Gastroesophageal sphincter (tissue), 4 donors: ENCODE results near the gene DPYD. TPM values are rescaled to one million over a fixed set of nuclear protein-coding genes. Genes with fewer than 3 reads are reported as not detected.

Source experiments
- ATAC-seq: fragments of 150-250 bp; one replicate; pipeline ENCODE4 v1.9.1; 2016; ENCODE audit warnings: mild to moderate bottlenecking, moderate library complexity
- H3K27ac ChIP-seq, 4 donors: fragments of 200-600 bp; sonication (generic) in 3 of 4; 1 replicate in 3 of 4; 2 replicates in 1 of 4; pipeline ENCODE4 v1.5.1; 2016 to 2019
- H3K27me3 ChIP-seq: fragments of 200-600 bp; sonication (generic); one replicate; pipeline ENCODE4 v1.5.1; 2019
- H3K36me3 ChIP-seq, 2 donors: fragments of 200-600 bp; sonication (generic); one replicate each; pipeline ENCODE4 v1.5.1; 2019; ENCODE audit warnings: control low read depth in 1 of 2
- H3K4me1 ChIP-seq, 3 donors: fragments of 200-600 bp; sonication (generic); 1 replicate in 2 of 3; 2 replicates in 1 of 3; pipeline ENCODE4 v1.5.1; 2016 to 2019; ENCODE audit warnings: control low read depth in 2 of 3
- H3K4me3 ChIP-seq, 2 donors: fragments of 200-600 bp; sonication (generic); one replicate each; pipeline ENCODE4 v1.5.1; 2019; ENCODE audit warnings: mild to moderate bottlenecking in 1 of 2, moderate library complexity in 1 of 2
- H3K9me3 ChIP-seq, 3 donors: fragments of 200-600 bp; sonication (generic); one replicate each; pipeline ENCODE4 v1.5.1; 2017 to 2019; ENCODE audit warnings: control low read depth in 2 of 3
- EP300 ChIP-seq: sonication (generic); formaldehyde crosslinking; IDR thresholded peaks from one replicate; pipeline ENCODE4 v1.6.1; 2017; ENCODE audit warnings: antibody characterized with exemption, mild to moderate bottlenecking
- POLR2A ChIP-seq, 2 donors: fragments of 450-650 bp; IDR thresholded peaks; one replicate each; pipeline ENCODE4 v1.6.1; 2017; ENCODE audit warnings: antibody characterized with exemption in 2 of 2, mild to moderate bottlenecking in 2 of 2, moderate library complexity in 1 of 2
- POLR2AphosphoS5 ChIP-seq: sonication (generic); formaldehyde crosslinking; IDR thresholded peaks from one replicate; pipeline ENCODE4 v1.6.1; 2017; ENCODE audit warnings: antibody characterized with exemption
- WGBS, 2 donors: methylation state at CpG; one replicate each; pipeline ENCODE4 v1.1.5; 2018; ENCODE audit warnings: low coverage in 1 of 2; 5-methylcytosine and 5-hydroxymethylcytosine counted together
- total RNA-seq, 4 donors: library from RNA; depleted of rRNA; stranded (reverse); fragments of >200 nt; gene quantifications; one replicate each; pipeline ENCODE4 v1.1.0, GENCODE V29; 2016
- TF ChIP-seq, protein P1 (sequence below), 4 experiments: fragments of 200-600 bp in 2 of 4; fragments of 450-650 bp in 2 of 4; sonication (generic) in 1 of 4; IDR thresholded peaks; one replicate each; pipeline ENCODE4 v1.5.1; 2017 to 2019; ENCODE audit warnings: antibody characterized with exemption in 4 of 4, mild to moderate bottlenecking in 2 of 4, moderate library complexity in 2 of 4

DPYD gene
- total RNA-seq, 4 donors from 2014 or later, result 31.2 to 53.0 (median 43.2) TPM

DNA sequence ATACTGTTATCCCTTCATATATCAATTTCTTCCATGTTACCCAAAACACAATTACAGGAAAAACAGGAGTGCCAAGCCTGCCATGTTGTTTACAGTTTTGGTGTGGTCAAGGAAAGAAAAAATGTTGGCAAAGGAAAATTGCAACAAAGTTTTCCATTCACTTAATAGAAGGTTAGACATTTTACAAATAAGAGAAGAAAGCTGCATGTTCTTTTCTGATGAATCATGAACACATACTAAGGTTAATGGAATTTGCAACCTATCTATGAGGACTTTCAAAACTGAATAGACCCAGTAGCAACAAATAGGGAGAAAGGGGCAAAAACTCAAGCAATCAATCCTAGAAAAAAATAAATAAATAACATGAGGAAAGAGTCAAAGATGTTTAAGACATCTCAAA, 556.7 kb downstream of the DPYD start:
- Histone ChIP-seq H3K4me3 (no peak overlapping the region), H3K36me3 (peaks cover 0 to 8% of the 10 kb centered on the region in 2 donors), H3K9me3 (no peaks in the 10 kb centered on the region), H3K4me1 (no peaks in the 10 kb centered on the region), H3K27me3 (no peaks in the 10 kb centered on the region), H3K27ac (no peak overlapping the region)
- TF ChIP-seq POLR2A (IDR thresholded peaks at IDR 0.05) (no peak), POLR2AphosphoS5 (no peak), EP300 (no peak)
- TF ChIP-seq, protein P1, sequence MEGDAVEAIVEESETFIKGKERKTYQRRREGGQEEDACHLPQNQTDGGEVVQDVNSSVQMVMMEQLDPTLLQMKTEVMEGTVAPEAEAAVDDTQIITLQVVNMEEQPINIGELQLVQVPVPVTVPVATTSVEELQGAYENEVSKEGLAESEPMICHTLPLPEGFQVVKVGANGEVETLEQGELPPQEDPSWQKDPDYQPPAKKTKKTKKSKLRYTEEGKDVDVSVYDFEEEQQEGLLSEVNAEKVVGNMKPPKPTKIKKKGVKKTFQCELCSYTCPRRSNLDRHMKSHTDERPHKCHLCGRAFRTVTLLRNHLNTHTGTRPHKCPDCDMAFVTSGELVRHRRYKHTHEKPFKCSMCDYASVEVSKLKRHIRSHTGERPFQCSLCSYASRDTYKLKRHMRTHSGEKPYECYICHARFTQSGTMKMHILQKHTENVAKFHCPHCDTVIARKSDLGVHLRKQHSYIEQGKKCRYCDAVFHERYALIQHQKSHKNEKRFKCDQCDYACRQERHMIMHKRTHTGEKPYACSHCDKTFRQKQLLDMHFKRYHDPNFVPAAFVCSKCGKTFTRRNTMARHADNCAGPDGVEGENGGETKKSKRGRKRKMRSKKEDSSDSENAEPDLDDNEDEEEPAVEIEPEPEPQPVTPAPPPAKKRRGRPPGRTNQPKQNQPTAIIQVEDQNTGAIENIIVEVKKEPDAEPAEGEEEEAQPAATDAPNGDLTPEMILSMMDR (IDR thresholded peaks at IDR 0.05), result no peak
- no peak for ATAC-seq

DNA sequence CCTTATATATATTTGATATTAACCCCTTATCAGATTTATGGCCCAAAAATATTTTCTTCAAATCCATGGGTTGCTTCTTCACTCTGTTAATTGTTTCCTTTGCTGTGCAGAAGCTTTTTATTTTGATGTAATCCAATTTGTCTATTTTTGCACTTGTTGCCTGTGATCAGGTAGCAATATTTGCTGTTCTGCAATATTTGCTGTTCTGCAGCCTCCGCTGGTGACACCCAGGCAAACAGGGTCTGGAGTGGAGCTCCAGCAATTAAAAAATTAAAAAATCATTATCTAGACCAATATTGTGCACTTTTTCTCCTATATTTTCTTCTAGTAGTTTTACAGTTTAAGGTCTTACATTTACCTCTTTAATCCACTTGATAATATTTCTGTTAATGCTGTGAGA, 564.5 kb downstream of the DPYD start:
- Histone ChIP-seq H3K27me3 (no peaks in the 10 kb centered on the region), H3K36me3 (peaks cover 0 to 12% of the 10 kb centered on the region in 2 donors), H3K27ac (no peak overlapping the region), H3K4me1 (peaks cover 0 to 10% (median 0%) of the 10 kb centered on the region in 3 donors), H3K4me3 (no peak overlapping the region), H3K9me3 (peaks cover 0 to 16% (median 0%) of the 10 kb centered on the region in 3 donors)
- no peak for ATAC-seq
- TF ChIP-seq POLR2AphosphoS5, result no peak
- TF ChIP-seq, protein P1 (IDR thresholded peaks at IDR 0.05), result no peak
- TF ChIP-seq EP300, result no peak
- no peak for TF ChIP-seq POLR2A (IDR thresholded peaks at IDR 0.05)
- 88 to 100% methylated on average over 1 of the region's 1 CpG for WGBS, 2 donors

DNA sequence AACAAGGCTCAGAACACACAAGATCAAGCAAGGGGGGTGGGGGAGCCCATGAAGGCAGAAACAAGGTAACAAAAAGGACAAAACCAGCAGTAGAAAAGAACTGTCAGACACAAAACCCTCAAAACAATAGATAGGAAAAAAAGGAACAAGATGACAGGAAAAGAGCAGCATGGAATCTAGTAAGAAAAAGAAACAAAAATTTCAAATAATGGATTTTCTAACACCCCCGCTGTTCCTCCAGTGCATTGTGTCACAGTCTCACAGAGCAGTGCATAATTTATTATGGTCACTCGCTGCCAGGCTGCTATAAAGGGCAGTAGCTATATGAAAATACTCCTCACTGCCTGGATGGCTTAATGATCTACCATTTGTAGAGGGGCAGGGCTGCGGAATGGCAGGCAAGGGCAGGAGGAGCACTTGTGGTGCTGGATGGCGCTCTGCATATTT, 567.9 kb downstream of the DPYD start:
- WGBS, 2 donors, result 94 to 96% methylated on average over 4 of the region's 4 CpGs
- no peak for TF ChIP-seq POLR2AphosphoS5
- no peak for TF ChIP-seq EP300
- TF ChIP-seq POLR2A (IDR thresholded peaks at IDR 0.05), result no peak
- TF ChIP-seq, protein P1 (IDR thresholded peaks at IDR 0.05), result no peak
- ATAC-seq, result no peak
- Histone ChIP-seq H3K36me3 (peaks cover 0 to 7% of the 10 kb centered on the region in 2 donors), H3K4me3 (no peak overlapping the region), H3K9me3 (peaks cover 0 to 5% (median 0%) of the 10 kb centered on the region in 3 donors), H3K27ac (no peak overlapping the region), H3K27me3 (no peaks in the 10 kb centered on the region), H3K4me1 (peaks cover 0 to 19% (median 4%) of the 10 kb centered on the region in 3 donors)

DNA sequence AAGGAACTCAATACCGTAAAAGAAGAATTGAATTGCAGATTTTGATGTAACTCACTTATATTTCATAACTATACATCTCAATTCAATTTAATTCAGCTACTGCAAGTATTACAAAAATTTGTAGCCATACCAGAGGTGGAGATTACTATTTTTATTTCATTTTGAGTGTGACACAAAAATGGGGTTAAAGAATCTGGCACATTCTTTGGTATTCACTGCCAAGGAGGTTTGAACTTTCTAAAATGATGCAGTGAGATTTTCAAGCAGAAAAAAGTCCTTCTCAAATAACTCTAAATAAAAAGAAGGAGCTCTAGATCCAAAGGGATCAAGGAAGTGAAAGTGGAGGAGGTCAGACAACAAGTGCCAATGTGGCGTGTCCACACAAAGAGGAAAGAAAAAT, 569.0 kb downstream of the DPYD start:
- WGBS, 2 donors, result 43 to 73% methylated on average over 1 to 2 of the region's 2 CpGs

DNA sequence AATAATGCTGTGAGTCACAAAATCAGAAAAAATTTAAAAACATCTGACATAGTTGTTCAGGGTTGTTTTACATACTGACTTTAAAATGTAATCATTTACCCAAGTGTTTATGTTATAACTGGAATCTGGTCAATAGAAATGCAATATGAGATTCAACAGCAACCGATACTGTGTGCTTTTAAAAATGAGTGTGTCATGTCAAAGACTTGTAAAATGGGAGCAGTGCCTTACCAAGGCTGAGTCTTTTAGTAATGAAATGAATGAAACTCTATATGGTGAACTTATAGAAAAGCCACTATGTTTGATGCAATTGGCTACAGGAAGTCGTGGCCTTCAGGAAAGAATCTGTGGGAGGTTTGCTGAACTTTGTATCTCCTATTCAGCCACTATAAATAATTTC, 570.2 kb downstream of the DPYD start:
- no peaks in the 10 kb centered on the region for H3K9me3 ChIP-seq
- peaks cover 0 to 19% (median 4%) of the 10 kb centered on the region in 3 donors for H3K4me1 ChIP-seq
- TF ChIP-seq POLR2AphosphoS5, result no peak
- no peak for TF ChIP-seq POLR2A (IDR thresholded peaks at IDR 0.05)
- TF ChIP-seq, protein P1 (IDR thresholded peaks at IDR 0.05), result no peak
- no peak for TF ChIP-seq EP300
- H3K27ac ChIP-seq, result no peak overlapping the region
- 20 to 42% methylated on average over 2 of the region's 2 CpGs for WGBS, 2 donors
- H3K36me3 ChIP-seq, result no peaks in the 10 kb centered on the region
- H3K27me3 ChIP-seq, result no peaks in the 10 kb centered on the region
- ATAC-seq, result no peak
- no peak overlapping the region for H3K4me3 ChIP-seq

More for the DNA sequence above, 569.0 kb downstream of the DPYD start:
- peaks cover 0 to 19% (median 4%) of the 10 kb centered on the region in 3 donors for H3K4me1 ChIP-seq
- H3K36me3 ChIP-seq, result no peaks in the 10 kb centered on the region
- no peaks in the 10 kb centered on the region for H3K27me3 ChIP-seq
- no peak for TF ChIP-seq POLR2AphosphoS5
- TF ChIP-seq EP300, result no peak
- TF ChIP-seq, protein P1 (IDR thresholded peaks at IDR 0.05), result no peak
- TF ChIP-seq POLR2A (IDR thresholded peaks at IDR 0.05), result no peak
- H3K27ac ChIP-seq, result no peak overlapping the region
- H3K9me3 ChIP-seq, result no peaks in the 10 kb centered on the region
- H3K4me3 ChIP-seq, result no peak overlapping the region
- no peak for ATAC-seq
